ENCODE data around the gene MCFD2. TPM values are rescaled to one million over a fixed set of nuclear protein-coding genes. Genes with fewer than 3 reads are reported as not detected.

MCFD2 gene
- total RNA-seq, 4 donors from 2014 or later: 63.9 to 94.4 (median 69.6) TPM

DNA sequence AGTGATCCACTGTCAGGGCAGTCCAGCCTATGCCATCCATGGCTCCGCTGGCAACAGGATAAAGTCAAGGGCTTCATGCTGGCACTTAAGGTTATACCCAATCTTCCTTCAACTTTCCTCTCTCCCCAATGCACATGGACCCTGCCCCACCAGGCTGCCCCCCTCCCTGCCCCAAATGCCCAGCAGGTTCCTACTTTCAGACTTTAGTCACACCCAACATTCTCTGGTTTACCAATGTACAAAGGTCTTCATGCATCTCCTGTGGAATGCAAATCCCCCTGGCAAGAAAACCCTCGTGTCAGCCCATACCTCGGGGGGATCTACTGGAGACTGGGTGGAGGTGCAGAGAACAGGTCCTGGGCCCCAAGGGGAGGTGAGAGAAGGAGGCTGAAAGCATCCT lies 59.3 kb downstream of the MCFD2 start:
- TF ChIP-seq, protein P1, sequence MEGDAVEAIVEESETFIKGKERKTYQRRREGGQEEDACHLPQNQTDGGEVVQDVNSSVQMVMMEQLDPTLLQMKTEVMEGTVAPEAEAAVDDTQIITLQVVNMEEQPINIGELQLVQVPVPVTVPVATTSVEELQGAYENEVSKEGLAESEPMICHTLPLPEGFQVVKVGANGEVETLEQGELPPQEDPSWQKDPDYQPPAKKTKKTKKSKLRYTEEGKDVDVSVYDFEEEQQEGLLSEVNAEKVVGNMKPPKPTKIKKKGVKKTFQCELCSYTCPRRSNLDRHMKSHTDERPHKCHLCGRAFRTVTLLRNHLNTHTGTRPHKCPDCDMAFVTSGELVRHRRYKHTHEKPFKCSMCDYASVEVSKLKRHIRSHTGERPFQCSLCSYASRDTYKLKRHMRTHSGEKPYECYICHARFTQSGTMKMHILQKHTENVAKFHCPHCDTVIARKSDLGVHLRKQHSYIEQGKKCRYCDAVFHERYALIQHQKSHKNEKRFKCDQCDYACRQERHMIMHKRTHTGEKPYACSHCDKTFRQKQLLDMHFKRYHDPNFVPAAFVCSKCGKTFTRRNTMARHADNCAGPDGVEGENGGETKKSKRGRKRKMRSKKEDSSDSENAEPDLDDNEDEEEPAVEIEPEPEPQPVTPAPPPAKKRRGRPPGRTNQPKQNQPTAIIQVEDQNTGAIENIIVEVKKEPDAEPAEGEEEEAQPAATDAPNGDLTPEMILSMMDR (IDR thresholded peaks at IDR 0.05; ENCODE audit: low read depth): no peak

DNA sequence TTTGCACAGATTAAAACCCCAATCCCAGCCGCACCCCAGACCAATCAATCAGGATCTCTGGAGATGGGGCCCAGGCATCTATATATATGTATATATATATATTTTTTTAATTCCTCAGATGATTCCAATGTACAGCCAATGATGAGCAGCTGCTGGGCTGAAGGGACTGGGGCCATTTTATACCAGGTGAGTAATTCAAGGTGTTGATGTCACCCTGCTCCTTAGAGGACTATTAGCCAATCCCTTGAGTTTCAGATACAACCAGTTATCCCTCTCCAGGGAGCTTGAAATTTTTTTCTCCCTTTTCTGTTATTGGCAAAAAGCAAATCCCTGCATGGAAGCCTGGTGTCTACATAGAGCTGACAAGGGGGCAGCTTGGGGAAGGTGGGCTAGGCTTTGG lies 59.8 kb downstream of the MCFD2 start:
- TF ChIP-seq, protein P1 (IDR thresholded peaks at IDR 0.05; ENCODE audit: low read depth): no peak

- TF ChIP-seq, protein P1 (IDR thresholded peaks at IDR 0.05; ENCODE audit: low read depth): no peak
These were observed 61.3 kb downstream of the MCFD2 start for GRCh38 chr2:46854260-46854659.

GRCh38 chr2:46852598-46852997 lies 63.0 kb downstream of the MCFD2 start:
- TF ChIP-seq, protein P1 (IDR thresholded peaks at IDR 0.05; ENCODE audit: low read depth): no peak

DNA sequence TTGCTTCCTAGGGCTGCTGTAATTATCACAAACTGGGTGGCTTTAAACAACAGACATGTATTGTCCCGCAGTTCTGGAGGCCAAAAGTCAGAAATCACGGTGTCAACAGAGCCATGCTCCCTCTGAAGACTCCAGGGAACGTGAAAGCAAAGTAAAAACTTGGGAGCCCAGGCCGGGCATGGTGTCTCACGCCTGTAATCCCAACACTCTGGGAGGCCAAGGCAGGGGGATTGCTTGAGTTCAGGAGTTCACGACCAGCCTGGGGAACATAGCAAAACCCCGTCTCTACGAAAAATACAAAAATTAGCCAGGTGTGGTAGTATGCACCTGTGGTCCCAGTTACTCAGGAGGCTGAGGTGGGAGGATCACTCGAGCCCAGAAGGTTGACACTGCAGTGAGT lies 63.5 kb downstream of the MCFD2 start:
- TF ChIP-seq, protein P1 (IDR thresholded peaks at IDR 0.05; ENCODE audit: low read depth): no peak

Small RNA genes within 50 kb of the gene (small RNA-seq; reads per million reads assigned to genes)
- not detected for gene AC093732.2

Other genes with a start within 250 kb of the MCFD2 start
- 10 to 100 TPM; 33.5 to 44.8 (median 40.8) TPM for gene SOCS5, start 216.5 kb downstream of the MCFD2 start, total RNA-seq
- 10 to 100 TPM; 32.8 to 37.9 (median 36.0) TPM for gene TTC7A, start 25.4 kb upstream of the MCFD2 start, total RNA-seq
- gene STPG4, start 239.5 kb upstream of the MCFD2 start, total RNA-seq: not detected

Data from subcutaneous adipose tissue (tissue), 4 donors.